Adrenal gland (tissue), 12 donors: ENCODE data around the gene GPC6. TPM values are rescaled to one million over a fixed set of nuclear protein-coding genes. Genes with fewer than 3 reads are reported as not detected.

Experiments
- DNase-seq, 7 donors: peaks; one replicate each; pipeline ENCODE4 v3.0.0-alpha.2; 2019 to 2020
- H3K27ac ChIP-seq, 5 donors: fragments of 200-600 bp; sonication (generic) in 4 of 5; 1 replicate in 3 of 5; 2 replicates in 2 of 5; pipeline versions ENCODE4 v1.5.1 to v1.8.0; 2016 to 2020; ENCODE audit warnings: mild to moderate bottlenecking in 1 of 5
- H3K27me3 ChIP-seq: fragments of 200-600 bp; 2 replicates; pipeline ENCODE4 v1.8.0; 2021
- H3K36me3 ChIP-seq, 2 donors: fragments of 200-600 bp; replicated peaks in 1 of 2; 1 replicate in 1 of 2; 2 replicates in 1 of 2; pipeline versions ENCODE4 v1.5.1 to v1.8.0; 2018 to 2022
- H3K4me1 ChIP-seq, 2 donors: fragments of 200-600 bp; replicated peaks in 1 of 2; 1 replicate in 1 of 2; 2 replicates in 1 of 2; pipeline versions ENCODE4 v1.5.1 to v1.8.0; 2018 to 2021
- H3K4me3 ChIP-seq, 4 donors: fragments of 200-600 bp; sonication (generic) in 3 of 4; one replicate each; pipeline ENCODE4 v1.5.1; 2016 to 2018
- H3K9me3 ChIP-seq, 3 donors: fragments of 200-600 bp; sonication (generic) in 1 of 3; replicated peaks in 1 of 3; 1 replicate in 2 of 3; 2 replicates in 1 of 3; pipeline versions ENCODE4 v1.5.1 to v1.8.0; 2016 to 2021
- CTCF ChIP-seq, 6 experiments: fragments of 450-650 bp in 4 of 6; fragments of 200-600 bp in 2 of 6; sonication (generic) in 1 of 6; IDR thresholded peaks; 1 replicate in 5 of 6; 2 replicates in 1 of 6; pipeline versions ENCODE4 v1.5.1 to v1.8.0; 2016 to 2021; ENCODE audit warnings: antibody characterized with exemption in 6 of 6, mild to moderate bottlenecking in 2 of 6, moderate library complexity in 1 of 6
- POLR2A ChIP-seq, 2 donors: fragments of 450-650 bp; IDR thresholded peaks; one replicate each; pipeline ENCODE4 v1.6.1; 2017; ENCODE audit warnings: antibody characterized with exemption in 2 of 2, mild to moderate bottlenecking in 2 of 2, moderate library complexity in 1 of 2
- WGBS, 4 donors: extraction: QIAGEN DNeasy Blood & Tissue Kit in 2 of 4; methylation state at CpG; one replicate each; pipeline versions ENCODE4 v1.1.5 to v1.1.7; 2013 to 2017; 5-methylcytosine and 5-hydroxymethylcytosine counted together
- intact Hi-C, 2 donors: fragments of 100-400 bp; cut with DNase I; formaldehyde crosslinking; loops; one replicate each; pipeline versions ENCODE4 v1.14.1 to v1.15.0; 2022 to 2023
- polyA plus RNA-seq, 3 donors: library from polyadenylated mRNA; stranded (reverse); fragments of 200-250 nt in 2 of 3; fragments of 350-450 nt in 1 of 3; fragmentation: Illumina TruSeq in 1 of 3; extraction: RNeasy Lipid Tissue Mini Kit (QIAGEN cat#74804) in 1 of 3; gene quantifications; one replicate each; pipeline ENCODE4 v1.2.3, GENCODE V29; 2013 to 2014
- total RNA-seq, 9 donors: library from RNA; depleted of rRNA in 4 of 9; stranded (reverse); fragments of >200 nt in 4 of 9; fragments of 120-200 nt in 1 of 9; fragmentation: NEBNext Ultra II Directional in 1 of 9; extraction: Animal tissue kit (Norgen Biotek cat#: 25700) in 1 of 9; gene quantifications; one replicate each; pipeline versions ENCODE4 v1.1.0 to v1.2.4, GENCODE V29; 2013 to 2023
- donor health status: healthy with polysubstance abuse.
- donor health status: Bipolar disorder and iron deficiency.
- donor health status: DM: yes; HTN: yes; CAD: no.
- donor health status: DM: no; HTN: no; CAD: no.
- donor health status: DM: no; HTN: no; CAD: no.
- donor health status: DM: yes; HTN: yes; CAD: no.

Gene GPC6
- total and polyA plus RNA-seq, 12 donors = 0.37 to 62.3 (median 2.5) TPM

- TF ChIP-seq POLR2A (IDR thresholded peaks at IDR 0.05) (no peak), CTCF (IDR thresholded peaks at IDR 0.05) (no peak)
- intact Hi-C loops = no loop called here
These were observed 460.7 kb downstream of the GPC6 start for GRCh38 chr13:93687261-93687660.

GRCh38 chr13:93689333-93689732 lies 462.7 kb downstream of the GPC6 start:
- DNase-seq = no peak
- Histone ChIP-seq H3K4me1 (no peaks in the 10 kb centered on the region), H3K4me3 (no peak overlapping the region), H3K36me3 (no peaks in the 10 kb centered on the region), H3K27ac (no peak overlapping the region), H3K27me3 (no peaks in the 10 kb centered on the region), H3K9me3 (no peaks in the 10 kb centered on the region)
- TF ChIP-seq POLR2A (IDR thresholded peaks at IDR 0.05) = no peak
- TF ChIP-seq CTCF (IDR thresholded peaks at IDR 0.05) = no peak
- intact Hi-C loops = no loop called here

More at GRCh38 chr13:93687261-93687660, 460.7 kb downstream of the GPC6 start:
- Histone ChIP-seq H3K27me3 (no peaks in the 10 kb centered on the region), H3K9me3 (no peaks in the 10 kb centered on the region), H3K4me1 (no peaks in the 10 kb centered on the region), H3K27ac (no peak overlapping the region), H3K4me3 (no peak overlapping the region), H3K36me3 (no peaks in the 10 kb centered on the region)
- no peak for DNase-seq

- Histone ChIP-seq H3K27ac (no peak overlapping the region), H3K4me1 (no peaks in the 10 kb centered on the region), H3K9me3 (no peaks in the 10 kb centered on the region), H3K27me3 (no peaks in the 10 kb centered on the region), H3K36me3 (no peaks in the 10 kb centered on the region), H3K4me3 (no peak overlapping the region)
- WGBS, 4 donors = 61 to 72% (median 65%) methylated on average over 1 of the region's 1 CpG
- TF ChIP-seq POLR2A (IDR thresholded peaks at IDR 0.05) (no peak), CTCF (IDR thresholded peaks at IDR 0.05) (no peak)
- no peak for DNase-seq
- intact Hi-C loops = no loop called here
These were observed 463.5 kb downstream of the GPC6 start for GRCh38 chr13:93690139-93690538.

- H3K27ac ChIP-seq = no peak overlapping the region
- no peaks in the 10 kb centered on the region for H3K9me3 ChIP-seq
- no peaks in the 10 kb centered on the region for H3K4me1 ChIP-seq
- intact Hi-C loops = no loop called here
- no peaks in the 10 kb centered on the region for H3K36me3 ChIP-seq
- no peaks in the 10 kb centered on the region for H3K27me3 ChIP-seq
- 80 to 85% (median 83%) methylated on average over 5 of the region's 5 CpGs for WGBS, 4 donors
- no peak for DNase-seq
- no peak overlapping the region for H3K4me3 ChIP-seq
- no peak for TF ChIP-seq POLR2A (IDR thresholded peaks at IDR 0.05)
- no peak for TF ChIP-seq CTCF (IDR thresholded peaks at IDR 0.05)
These were observed 471.5 kb downstream of the GPC6 start for GRCh38 chr13:93698016-93698613.
